NCI-H2107 treated with DMSO at 0.1 percent for 48 hours (cell line): ENCODE results near the gene HOXB3.

Experiments
- DNase-seq: peaks from one replicate; lab custom pipeline; 2025; ENCODE audit not compliant: unreplicated experiment; lab: John Stamatoyannopoulos, UW

HOXB3 gene

DNA sequence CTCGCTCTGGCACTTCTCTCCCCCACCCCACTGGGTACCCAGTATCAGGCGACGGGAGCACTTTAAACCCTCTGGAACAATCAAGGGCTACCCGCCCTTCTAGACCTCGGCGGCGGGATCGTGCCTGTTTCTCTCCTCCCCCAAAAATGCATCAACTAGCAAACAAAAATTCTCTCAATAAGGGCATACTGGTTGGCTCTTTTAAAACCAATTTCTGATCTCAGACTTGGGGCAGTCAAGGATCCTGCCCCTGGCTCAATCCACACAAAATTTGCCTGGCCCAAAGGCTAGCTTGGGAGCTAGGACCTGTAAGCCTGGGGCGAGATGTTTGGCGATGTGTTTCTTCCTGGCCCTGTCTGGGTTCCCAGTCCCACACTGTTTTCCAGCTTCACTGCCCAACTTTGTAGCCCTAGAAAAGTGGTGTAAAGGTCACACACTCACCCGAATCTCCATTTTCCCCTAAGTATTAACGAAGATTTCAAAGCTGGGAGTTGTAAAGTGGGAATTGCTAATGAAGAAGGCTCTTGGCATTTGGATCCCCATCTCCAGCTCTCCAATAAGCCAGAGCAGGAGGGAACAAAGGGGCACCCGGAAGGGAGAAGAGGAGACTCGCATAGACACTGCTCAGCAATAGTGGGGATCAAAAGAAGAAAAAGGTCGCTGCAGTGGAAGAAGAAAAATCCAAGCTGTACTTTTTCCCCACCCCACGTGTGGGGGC lies 30.8 kb downstream of the HOXB3 start:
- no peak for DNase-seq

DNA sequence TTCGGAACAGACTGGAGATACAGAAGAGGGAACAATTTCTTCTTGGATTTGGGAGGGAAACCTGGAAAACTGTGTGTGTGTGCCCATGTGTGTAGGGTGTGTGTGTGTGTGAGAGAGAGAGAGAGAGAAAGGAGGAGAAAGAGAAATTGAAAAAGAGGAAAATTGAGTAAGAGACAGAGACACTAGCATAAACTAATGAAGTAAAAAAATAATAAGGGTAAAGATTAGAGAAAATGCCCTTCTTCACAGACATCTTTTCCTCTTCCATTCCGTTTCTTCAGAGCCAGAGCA lies 31.3 kb downstream of the HOXB3 start:
- no peak for DNase-seq

DNA sequence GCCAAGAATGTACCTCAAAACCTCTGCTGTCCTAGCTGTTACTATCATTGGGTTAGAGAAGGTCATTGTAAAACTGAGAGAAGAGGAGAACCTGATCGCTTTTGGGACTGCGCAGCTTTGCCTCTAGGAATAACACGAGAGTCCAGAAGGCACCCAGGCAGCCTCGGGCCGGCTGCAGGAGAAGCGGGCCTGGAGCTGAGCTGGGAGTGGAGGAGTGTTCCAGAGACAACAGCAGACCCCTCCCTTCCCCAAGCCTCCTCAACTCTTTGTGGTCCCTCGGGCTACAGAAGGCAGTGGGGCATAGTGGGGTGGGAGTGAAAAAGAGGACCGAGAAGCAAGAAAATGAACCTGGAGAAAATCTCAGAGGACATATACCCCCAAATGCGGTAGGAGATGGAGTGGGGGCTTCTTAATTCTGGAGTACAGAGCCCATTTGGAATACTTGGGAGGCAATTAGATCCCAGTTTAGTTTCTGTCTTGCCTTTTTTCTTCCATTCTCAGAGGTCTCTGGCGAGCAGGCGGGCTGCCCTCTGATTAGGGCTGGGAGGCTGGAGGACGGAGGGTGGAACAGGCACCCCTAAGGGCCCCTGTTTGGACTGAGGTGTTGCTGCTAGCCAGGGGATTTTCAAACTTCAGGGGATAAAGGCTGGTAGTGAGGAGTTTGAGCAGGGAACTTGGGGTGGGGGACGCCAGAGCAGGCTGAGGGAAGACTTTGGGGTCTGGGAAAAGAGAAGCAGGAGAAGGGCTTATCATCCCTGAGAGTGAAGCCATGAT lies 31.8 kb downstream of the HOXB3 start:
- no peak for DNase-seq

DNA sequence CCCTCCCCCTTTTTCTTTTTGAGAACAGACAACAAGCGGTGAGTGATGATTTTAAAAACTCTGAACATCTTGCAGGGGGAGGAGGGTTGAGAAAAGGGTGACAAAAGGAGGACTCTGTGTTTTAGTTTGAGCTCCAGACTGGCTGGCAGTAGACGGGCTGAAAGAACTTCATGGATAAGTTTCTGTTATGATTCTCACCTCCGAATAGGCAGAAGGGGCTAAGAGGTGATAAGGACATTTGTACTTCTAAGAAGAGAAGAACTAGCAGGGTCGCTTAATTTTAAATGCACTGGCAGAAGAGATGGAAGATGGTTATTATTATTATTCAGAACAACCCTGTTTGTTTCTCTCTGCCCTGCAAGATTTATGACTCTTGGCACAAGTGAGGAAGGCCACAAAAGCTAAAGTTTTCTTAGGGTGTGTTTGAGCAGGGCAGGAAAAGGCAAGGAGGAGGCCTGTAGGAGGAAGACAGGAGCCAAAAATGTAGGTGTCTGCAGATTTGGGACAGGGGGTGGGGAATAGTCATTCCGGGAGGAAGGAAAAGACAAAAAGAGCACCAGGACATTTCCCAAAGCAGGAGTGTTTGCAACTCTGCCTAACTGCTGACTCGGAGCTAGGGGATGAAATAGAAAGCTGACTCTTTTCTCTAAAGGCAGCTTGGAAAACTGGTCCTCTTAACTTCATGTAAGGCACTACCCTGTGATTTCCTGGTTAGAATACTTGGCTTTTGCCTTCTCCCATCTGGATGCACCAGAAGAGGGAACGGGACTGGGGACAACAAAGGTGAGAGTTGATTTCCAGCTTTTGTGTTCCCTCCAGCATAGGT lies 33.3 kb downstream of the HOXB3 start:
- DNase-seq: no peak

DNA sequence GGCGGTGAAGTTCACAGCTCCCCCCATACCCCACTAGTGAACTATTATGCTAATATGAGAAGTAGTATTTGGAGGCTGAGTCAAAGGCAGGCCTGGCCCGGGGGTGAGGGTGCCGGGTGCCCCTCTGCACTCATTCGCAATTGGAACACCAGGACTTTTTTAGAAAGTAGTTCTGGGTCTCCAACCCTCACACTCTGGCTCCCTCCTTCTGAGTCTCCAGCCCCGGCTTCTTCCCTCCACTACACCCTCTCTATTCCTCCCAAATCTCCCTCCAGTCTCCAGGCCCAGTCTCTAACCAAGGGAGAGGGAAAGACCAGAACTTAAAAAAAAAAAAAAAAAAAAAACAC lies 33.8 kb downstream of the HOXB3 start:
- no peak for DNase-seq

DNA sequence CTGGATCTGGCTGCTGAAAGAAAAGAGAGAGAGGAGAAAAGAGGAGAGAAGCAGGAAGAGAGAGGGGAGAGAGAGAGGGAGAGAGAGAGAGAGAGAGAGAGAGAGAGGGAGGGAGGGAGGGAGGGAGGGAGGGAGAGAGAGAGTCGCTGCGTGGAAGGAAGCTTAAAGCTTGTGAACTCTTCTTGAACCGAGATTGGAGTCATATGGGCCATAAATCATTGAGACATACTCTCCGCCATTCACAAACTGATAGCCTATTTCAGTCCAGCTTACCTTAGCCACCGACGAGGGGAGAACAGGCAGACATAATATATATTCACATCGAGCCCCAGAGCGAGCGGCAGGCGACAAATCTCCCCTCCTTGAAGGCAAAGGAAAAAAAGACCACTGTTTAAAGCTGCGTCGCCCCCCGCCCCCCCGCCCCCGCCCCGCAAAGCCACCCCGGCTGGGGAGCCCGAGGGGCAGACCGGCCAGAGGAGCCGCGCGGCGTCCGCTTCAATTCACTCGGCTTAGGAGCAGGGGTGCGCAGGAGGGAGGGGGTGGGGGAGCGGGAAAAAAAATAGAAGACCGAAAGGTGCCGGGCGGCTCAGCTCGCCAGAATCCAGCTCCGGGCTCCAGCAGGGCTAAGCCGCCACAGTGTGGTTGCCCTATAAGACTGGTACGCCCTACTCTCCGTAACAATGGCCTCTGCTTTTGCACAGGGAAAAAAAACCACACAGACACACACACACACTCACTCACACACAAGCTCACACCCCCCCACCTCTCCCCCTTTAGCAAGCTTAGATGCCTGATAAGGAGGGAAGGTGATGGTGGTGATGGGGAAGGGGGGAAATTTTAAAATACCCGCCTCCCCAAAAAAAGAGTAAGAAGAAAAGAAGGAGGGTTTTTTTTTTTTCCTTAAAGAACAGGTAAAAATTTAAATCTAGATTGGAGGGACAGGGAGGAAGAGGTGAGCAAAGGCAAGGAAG lies 34.5 kb downstream of the HOXB3 start:
- peak; percentile 83 for DNase-seq

DNA sequence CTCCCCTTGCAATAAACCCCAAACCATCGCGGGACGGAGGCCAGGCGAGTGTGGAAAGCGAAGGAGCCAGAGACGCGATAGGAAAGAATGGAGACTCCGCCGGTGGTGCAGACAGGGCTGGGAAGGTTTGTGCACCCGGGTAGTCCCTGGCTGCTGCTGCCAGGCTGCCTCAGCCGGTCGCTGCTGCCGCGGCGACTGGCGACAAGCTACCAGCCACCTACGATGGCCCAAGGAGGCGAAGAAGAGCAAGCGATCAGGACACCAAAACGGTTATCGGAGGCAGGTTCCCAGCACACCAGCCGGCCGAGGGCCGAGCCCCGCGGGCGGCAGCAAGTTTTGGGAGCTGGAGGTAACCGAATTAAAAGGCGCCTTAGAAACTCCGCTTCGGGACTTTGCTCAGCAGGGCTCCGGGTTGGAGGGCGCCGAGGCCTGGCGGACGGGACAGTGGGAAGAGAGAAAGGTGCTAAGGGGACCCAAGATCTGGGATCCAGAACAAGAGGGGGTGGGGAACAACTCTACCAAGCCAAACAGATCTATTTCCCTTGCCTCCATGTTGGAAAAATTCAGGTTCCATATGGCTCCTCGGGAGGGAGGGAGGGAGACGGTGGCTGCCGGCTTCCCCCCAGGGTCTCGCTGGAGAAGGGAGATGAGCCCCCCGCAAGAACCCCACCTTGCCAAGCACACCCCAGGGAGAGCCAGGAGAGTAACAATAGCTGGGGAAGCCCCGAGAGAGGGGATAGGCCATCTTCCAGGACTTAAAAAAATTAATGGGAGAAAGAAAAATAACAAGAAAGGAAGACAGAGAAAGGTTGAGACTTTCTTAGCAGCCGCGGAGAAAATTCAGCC lies 35.4 kb downstream of the HOXB3 start:
- no peak for DNase-seq

DNA sequence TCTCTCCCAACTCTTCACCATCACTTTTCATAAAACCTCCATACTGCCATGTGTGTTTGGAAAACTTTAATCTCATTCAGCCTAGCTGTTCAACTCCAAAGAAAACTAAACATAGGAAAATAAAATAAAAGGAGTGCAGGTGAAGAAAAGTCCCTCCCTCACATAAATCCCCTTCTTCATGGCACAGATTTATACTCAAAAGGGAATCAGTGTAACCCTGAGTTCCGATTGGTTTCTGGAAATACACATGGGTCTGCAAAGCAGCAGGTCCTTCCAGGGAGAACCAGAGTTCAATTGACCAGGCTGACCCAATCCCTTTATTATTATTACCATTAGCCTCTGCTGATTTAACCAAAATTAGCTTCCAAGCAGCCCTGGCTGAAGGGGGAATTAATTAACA lies 36.2 kb downstream of the HOXB3 start:
- no peak for DNase-seq

DNA sequence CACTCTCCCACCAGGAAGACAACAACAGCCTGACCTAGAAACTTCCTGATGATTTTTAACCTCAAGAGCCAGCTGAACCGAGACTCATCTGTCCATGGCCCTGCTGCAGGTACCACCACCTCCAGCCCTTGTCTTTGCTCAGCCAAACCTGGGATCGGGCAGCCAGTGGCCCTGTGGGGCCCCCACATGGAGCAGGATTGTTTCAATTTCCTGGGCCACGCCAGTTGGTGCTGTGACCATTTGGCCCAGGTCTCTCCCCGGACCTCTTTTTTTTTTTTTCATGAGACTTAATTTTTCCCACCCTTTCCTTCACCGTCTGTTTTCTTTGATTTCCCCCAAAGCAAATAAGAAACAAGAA lies 36.9 kb downstream of the HOXB3 start:
- DNase-seq: no peak

DNA sequence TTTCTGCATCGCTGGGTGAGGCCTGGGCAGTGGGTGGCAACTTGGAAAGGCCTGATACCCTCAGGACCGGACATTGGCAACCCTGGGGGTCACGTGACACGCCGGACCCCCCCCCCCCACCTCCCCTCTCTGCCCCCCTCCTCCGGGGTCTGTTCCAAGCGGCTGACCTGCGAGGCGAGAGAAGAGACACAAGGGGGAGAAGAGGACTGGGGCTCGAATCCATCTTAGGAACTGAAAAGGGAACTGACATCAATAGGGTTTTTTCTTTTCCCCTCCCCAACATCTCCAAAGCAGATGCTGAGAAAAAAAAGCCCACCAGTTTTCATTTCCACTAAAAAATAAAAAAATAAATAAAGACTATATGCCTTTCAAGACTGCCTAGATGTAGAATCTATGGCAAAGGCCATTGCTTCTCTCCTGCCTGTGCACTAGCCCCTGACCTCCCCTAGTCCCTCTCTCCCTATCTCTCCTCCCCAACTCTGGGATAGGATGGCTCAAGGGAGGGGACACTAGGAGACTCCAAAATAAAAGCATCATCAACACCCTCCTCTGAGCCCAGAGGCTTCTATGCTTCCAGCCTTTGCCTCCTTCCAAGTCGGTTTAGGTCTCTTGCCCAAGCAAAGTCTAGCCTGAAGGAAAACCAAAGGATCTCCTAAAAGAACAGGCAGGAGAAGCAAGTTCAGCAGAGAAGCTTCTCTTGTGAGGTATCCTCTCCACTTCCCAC lies 37.4 kb downstream of the HOXB3 start:
- peak; percentile 77 for DNase-seq

DNA sequence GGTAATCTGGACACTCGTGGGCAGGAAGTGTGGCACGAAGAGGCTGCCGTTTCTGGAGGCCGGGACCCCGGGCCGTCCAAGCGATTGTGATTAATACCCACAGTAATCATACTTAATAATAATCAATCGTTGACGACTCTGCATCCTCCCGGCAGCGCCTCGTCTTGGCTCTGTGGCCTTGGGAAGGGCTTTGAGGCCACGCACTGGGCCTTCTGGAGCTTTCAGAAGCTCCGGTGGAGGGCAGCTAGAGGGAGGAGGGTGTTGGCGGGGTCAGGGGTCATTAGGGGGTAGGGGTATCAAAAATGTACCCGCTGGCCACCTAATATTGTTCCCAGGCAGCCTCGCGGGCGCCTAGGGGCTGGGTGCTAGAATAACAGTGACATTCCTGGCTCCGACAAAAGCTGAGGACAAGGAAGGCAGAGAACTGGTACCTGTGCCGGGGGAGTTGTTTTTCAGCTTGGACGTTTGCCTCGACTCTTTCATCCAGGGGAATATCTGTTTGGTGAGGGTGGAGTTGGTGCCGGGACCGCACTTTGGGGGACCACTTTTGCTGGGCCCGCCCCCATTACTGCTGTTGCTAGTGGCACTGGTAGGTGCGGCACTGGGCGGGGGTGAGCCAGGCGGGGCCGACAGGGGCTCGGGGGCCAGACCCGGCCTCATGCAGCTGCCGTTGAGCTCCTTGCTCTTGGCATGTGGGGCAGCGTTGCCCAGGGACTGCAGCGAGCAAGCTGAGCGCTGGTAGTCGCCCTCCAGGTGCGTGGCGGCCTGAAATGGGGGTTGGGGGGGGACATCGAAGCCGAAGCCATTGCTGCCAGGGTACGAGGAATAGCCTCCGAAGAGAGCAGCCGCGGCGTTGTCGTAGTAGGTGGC lies 38.2 kb downstream of the HOXB3 start:
- no peak for DNase-seq

DNA sequence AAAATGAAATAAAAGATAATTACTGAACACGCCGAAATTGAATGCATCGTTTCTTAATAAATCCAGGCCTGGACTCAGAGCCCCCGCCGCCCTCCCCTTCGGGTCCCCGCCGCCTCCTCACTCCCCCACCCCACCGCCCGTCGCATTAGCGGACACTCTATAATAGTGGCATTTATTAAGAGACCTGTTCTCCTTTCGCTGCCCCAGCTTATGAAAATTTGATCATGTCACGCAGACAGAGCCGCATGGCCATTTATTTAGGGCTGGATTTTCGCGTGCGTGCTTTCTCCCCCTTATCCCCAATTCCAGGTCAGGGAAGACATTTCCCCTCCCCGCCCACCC lies 38.9 kb downstream of the HOXB3 start:
- DNase-seq: no peak

DNA sequence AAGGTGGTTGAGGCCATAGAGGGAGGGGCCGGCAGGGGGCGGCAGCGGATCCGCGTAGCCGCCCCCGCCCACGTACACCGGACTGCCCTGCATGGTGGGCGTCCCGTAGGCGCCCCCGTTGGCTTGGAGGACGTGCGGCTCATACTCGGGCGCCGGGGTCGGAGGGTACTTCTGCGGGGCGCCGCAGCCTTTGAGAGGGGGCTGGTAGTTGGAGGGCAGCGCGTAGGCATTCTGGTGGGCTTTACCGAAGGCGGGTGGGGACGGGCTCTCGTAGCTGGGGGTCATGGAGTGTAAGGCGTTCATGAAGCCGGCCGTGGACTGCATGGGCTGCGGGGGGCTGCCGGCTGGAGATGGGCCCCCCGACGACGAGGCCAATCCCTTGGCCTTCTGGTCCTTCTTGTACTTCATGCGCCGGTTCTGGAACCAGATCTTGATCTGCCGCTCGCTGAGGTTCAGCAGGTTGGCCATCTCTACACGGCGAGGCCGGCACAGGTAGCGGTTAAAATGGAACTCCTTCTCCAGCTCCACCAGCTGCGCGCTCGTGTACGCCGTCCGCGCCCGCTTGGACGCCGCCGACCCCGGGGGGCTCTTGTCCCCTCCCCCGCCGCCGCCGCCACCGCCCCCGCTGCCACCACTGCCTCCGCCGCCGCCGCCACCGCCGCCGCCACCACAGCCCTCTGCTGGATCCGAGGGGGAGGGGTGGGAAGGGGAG lies 39.4 kb downstream of the HOXB3 start:
- DNase-seq: no peak

DNA sequence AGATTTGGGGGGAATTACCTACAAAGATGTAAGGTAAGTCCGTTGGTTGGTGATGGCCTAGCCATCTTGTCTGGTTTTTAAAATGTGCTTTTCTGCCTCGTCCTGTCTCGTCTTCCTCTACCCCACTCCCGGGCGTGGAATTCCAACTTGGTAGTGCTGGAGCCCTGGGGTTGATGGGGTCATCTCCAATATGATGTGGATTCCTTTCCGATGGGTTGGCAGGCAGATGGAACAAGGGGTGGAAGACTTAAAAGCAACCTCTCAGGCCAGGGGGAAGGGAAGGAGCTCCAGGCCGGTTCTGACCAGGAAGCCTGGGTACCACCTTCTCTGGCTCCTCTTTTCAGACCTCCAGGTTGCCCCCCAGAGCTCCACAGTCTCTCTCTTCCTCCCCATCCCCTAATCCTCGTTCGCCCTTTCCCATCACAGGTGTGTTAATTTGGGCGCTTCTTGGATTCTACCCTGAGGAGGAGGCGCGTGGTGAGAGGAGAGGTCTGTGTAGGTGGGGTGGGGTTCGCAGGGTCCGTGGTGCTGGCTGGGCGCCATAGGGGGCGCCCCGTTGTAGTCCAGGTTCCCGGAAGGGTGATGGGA lies 40.0 kb downstream of the HOXB3 start:
- DNase-seq: no peak

DNA sequence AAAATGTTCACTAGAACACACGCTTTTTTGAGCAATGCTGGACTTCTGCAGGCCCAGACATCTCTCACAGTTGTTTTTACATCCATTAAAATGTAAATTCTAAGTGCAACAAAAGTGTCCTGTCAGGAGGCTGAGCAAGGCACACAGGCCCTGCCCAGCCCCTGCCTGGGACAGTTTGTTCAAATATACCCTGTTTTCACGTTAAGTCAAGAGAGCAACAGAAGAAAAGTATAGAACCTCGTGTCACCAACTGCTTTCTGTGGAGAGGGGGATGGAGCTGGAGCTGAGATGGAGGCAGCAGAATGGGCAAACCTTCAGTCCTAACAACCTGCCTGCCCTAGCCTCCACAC lies 40.8 kb downstream of the HOXB3 start:
- no peak for DNase-seq

DNA sequence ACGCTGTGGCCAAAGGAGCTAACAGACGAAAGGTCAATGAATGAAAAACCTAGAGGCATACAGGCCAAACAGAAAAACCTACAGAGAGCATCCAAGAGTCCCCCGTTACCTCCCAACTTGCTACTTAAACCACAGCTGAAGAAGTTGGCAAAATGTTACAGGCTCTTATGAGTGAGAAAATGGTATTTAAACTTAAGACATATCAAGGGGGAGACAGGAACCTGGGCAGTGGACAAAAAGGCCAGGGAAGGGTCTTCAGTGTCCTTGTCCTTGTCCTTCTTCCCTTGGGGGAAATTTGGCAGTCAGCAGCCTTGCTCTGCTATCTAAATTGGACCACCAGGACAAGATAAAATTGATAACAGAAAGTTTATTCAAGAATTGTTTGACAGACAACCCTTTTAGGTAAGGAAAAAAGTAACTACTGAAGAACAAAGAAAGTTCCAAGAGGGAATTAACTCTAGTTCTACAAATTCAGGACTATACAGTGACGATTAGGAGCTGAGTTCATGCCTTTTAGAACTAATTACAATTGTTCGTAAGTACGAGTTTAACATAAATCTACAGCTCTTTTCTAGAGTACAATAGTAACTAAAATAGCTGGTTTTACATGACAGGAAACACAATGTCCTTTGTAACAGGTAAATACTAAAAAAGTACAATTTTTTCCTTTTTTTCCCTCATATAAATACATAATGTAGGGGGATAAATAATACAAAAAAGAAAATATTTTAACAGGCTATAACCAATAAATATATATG lies 41.3 kb downstream of the HOXB3 start:
- no peak for DNase-seq
